HG03064 (cell line): Measurements from ENCODE around the gene OTX1.

Experiments
- ATAC-seq: cut with Tn5 transposase; IDR thresholded peaks from one replicate; pipeline ENCODE4 v1.9.1; 2021; ENCODE audit warnings: low read depth; ENCODE audit not compliant: unreplicated experiment

OTX1 gene

GRCh38 chr2:63046552-63046951, 4.1 kb upstream of the OTX1 start:
- no peak for ATAC-seq

DNA sequence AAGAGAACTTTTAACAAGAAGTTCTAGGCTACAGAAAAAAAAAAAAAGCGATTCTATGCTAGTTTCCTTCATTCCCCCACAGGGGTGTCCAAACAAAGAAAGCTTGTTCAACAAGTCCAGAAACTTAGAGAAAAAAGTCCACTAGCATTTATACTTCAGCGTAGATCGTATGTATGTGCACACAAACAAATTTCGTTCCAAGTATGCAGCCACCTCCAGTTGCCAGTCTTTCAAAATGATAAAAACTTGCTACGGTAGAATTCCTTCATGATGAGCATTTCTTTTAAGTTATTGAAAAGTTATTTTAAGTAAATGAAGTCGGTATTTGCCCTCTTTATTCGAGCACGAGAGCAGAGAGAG, 3.7 kb upstream of the OTX1 start:
- ATAC-seq: no peak

DNA sequence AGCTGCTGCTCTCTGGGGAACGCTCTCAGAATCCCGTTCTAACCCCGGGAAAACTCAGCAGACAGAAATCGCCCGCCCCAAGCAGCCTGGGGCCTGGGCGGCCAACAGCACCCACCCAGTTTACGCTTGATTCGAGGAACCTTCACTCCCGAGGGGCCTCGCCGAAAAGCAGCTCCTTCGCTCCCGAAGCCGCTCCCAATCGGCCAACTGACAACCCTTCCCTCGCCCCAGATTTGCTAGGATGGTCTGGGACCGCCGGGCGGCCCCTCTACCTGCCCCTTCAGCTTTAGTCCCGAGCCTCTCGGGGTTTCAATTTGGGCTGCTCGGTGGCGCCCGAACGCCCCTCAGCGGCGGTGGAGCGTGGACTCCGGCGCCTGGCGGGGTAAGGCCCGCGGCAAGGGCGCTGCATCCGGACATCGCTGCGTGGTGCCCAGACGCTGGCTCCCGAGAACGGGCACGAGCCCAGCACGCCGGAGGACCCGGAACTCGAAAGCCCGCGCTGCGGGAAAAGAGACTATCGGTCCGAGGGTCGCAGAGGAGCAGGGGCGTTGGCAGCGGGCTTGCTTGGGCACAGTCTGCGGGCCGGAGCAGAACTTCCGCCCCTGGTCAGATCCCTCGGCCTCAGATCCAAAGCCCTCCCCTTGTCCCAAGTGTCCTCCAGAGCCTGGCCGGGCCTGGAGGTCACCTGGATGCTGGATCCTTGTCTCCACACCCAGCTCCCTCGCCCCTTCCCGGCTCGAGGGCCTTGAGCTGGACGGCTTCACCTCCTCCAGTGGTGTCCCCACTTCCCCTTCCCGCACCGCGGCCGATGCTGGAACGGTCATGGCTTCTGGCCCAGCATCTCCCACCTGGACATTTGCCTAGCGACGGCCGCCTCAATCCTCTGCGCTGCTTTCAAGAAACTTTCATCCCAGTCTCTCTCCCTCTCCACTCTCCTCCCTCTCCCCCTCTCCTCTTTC, 3.0 kb upstream of the OTX1 start:
- no peak for ATAC-seq

- no peak for ATAC-seq
These were observed 2.1 kb upstream of the OTX1 start for GRCh38 chr2:63048367-63049171.

DNA sequence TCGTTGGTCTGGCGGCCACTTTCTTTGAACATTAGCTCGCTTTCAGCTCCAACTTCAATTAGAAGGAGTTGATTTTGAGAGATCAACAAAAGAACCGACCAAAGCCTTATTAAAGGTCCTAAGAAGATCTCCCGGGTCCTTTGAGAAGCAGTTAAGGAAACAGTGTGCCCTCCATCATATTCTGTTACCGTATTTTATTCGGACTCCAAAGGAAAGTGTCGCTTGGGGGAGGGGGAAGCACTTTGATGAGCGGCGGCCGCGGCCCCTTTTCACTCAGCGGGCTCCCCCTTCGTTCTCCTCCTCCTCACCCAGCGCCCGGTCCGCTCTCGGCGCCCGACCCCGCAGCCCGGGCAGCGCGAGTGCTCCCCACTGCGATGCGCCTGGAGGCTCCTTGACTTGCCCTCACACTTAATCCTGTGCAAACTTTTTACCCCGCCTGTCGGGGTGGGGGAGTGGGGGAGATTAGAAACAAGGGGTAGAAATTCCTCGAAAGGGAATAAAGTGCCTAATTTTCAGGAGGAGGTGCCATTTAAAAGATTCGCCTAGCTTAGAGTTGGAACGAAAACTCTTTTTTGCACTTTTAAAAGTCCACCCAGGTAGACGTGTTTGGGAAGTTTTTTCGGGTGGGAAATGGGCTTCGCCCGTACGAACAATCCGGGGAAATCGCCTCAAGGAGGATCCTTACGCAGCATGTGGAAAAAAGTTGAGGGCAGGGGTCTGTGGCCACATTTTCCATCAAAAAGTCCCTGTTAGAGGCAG, 1.2 kb upstream of the OTX1 start:
- ATAC-seq: no peak

- ATAC-seq: no peak
These were observed 678 bp upstream of the OTX1 start for GRCh38 chr2:63049970-63050333.

GRCh38 chr2:63051042-63051794, 588 bp downstream of the OTX1 start:
- ATAC-seq: no peak

DNA sequence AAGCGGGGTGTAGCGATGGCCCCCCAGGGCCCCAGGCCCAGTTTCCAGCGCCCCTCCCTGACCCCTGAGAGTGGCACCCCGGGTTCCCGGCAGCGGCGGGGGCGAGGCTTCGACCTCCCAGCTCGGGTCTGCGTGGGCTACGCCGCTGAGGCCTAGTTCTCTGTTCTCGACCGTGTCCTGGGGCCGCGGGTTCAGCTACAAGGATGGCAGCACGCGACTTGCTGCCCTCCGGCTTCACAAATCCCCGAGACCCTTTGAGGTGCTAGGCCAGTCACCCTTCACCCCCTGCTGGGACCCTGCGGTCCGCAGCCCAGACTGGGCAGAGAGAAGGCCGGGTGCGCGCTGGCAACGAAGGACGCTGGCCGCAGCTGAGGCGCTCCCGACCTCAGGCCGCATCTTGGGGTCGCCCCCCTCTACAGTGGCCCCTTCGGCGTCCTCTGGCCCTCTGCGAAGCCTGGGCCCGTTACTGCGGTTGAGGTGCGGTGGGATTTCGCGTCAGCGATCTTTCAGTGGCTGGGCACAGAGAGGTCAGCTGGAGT, 1.2 kb downstream of the OTX1 start:
- no peak for ATAC-seq

- no peak for ATAC-seq
These were observed 1.9 kb downstream of the OTX1 start for GRCh38 chr2:63052411-63053080.

DNA sequence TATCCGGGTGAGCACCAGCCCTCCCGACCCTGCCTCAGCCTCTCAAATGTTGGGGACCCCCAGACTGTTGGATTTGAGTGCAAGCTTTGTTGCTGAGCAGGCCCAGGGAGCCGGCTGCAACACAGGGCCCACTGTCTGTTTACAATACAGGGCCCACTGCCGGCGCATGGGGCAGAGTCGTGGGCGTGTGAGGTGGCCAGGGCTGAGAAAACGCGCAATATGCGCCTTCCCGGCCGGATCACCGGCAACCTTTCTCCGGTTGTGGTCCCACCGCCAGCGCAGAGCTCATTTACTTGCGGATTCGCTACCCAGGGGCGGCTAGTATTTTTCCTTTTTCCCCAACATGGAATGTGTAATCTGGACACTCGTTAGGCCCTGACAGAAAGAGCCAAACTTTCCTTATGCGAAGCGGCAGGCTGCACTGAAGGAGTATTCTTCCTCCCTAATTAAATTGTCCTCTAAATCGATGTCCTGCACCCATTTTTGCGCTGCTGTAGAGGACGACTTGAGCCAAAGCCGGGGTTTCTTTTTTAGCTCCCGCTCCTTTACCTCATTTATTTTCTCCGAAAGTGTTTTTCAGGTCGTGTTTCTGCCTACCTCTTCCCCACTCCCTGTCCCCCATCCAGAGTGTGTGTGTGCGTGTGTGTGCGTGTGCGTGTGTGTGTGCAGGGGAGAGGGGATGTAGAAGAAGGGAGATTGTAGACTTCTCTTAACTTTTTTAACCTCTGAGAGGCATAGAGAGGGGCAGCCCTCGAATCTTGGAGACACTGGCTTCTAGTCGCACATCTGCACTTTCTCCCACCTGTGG, 2.7 kb downstream of the OTX1 start:
- ATAC-seq: no peak

DNA sequence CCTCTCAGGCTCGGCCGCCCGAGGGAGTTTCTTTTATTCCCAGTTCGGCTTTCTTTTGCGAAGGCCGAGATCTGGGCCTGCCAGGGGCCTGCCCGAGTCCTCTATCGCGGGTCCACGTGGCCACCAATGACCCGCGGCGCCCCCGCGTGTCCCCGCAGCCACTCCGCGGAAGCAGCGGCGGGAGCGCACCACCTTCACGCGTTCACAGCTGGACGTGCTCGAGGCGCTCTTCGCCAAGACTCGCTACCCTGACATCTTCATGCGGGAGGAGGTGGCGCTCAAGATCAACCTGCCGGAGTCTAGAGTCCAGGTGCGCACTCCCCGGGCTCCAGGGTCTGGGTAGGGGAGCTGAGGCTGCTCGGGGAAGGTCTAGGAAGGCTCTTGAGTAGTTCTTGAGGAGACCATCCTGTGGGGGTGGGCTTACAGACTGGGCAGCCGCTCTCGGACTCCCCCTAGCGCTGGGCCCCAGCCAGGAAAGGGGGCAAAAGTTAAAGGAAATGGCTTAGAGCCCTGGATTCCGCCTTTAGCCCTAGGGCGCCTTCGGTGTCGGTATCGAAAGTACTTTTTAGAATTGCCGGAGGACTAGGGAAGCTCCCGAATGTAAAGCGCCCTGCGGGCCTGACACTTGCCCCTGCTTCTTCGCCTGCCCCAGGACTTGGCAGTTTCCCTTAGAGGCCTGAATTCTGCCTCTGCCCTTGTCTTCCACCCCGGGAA, 3.4 kb downstream of the OTX1 start:
- no peak for ATAC-seq

DNA sequence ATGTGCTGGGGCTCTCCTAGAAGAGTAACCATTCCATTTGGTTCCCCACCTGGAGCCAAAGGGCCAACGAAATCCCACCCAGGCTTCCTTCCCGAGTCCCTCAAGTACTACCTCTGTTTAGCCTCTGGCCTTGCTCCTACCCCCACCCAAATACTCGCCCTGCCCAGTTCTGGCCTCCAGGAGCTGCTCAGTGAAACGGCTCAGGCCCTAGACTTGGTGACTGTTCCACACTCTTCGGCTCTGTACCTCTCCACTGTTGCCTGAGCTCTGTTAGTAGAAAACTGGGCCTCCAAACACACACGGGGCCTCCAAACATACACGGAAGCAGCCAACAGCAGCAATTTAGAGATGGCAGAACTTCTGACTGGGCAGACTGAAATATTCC, 4.2 kb downstream of the OTX1 start:
- ATAC-seq: no peak

DNA sequence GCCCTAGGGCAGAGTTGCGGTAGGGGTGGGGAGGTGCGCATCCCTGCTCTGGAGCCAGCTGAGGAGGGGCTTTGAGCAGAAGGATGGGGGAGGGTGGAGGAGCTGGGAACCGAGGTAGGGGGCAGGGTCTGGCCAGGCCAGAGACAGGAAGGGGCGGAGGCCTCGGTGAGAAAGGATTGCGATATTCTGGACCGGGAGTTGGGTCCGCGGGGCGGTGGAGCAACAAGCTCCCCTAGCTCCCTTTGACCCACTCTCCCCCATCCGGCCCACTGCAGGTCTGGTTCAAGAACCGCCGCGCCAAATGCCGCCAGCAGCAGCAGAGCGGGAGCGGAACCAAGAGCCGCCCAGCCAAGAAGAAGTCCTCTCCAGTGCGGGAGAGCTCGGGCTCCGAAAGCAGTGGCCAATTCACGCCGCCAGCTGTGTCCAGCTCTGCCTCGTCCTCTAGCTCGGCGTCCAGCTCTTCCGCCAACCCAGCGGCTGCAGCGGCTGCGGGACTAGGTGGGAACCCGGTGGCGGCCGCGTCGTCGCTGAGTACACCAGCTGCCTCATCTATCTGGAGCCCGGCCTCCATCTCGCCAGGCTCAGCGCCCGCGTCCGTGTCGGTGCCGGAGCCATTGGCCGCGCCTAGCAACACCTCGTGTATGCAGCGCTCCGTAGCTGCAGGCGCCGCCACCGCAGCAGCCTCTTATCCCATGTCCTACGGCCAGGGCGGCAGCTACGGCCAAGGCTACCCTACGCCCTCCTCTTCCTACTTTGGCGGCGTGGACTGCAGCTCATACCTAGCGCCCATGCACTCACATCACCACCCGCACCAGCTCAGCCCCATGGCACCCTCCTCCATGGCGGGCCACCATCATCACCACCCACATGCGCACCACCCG, 4.8 kb downstream of the OTX1 start:
- ATAC-seq: no peak

DNA sequence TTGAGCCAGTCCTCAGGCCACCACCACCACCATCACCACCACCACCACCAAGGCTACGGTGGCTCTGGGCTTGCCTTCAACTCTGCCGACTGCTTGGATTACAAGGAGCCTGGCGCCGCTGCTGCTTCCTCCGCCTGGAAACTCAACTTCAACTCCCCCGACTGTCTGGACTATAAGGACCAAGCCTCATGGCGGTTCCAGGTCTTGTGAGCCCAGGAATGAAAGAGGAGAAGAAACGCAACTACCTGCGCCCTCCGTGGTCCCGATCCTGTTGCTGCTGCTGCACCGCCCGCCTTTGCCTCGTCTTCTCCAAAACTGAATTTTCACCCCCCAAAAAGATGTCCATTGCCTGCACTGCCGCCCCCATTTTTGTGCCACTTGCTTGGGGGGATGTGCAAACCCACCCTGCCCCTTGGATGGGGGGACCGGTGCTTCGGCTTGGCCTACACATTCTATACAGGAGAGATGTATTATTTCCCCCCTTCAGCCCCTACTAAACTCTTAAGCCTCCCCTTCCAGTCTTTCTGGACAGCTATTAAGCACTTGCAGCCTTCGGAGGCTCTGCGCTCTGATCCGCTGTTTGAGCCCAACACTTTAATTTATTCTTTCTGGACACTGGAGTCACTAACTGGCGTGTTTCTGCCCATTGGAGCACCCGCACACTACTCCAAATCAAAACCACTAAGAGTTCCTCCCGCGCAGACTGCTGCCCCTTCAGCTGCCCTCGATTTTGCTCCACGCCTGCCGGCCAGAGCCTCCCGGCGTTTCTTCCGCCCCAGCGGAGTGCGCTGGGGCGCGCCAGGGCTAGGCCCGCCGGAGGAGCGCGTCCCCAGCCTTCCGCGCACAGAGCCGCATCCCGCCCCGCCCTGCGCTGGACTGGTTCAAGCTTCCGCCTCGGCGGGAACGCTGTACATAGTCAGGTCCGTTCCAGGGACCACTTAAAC, 5.7 kb downstream of the OTX1 start:
- ATAC-seq: no peak

DNA sequence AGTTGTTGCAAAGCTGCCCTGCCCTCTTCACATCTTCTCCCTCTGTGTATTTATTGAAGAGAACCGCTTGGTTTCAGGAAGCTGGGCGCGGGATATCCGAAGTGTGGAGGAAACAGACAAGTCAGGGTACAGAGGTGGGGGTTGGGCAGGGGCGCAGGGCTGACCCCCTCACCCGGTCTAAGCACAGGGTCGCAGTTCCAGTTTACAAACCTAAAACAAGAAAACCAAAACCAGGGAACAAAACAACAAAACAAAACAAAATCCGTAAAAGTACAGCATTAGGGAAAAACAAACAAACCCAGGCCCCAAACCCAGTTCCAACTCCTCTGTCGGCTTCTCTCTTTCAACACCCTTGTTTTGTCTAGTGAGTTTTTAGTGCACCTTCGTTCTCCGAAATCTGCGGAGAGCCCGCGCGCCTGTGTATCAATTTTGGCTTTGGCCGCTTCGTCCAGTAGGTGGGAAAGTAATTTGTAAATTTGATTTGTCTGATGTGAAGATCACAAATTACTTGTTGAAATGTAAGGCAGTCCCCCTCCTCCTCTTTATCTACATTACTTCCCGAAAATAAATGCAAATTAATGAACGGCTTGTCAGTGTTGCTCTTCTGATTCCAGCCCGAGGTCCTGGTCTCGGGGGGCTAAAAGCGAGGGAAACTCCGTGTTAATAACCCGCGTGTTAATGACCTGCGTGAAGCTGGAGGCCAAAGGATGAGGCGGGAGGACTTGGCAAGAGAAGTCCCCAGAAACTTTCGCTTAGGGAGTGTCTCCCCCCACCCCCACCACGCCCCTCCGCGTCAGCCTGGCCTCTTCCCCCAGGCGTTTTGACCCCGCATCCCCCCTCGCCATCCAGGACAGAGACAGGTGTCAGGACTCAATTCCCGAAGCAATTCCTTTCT, 6.9 kb downstream of the OTX1 start:
- ATAC-seq: no peak
